ENCODE measurements around the gene SLC24A4. TPM values are rescaled to one million over a fixed set of nuclear protein-coding genes. Genes with fewer than 3 reads are reported as not detected.

Gene SLC24A4
- total RNA-seq, 2 donors from 2014 or later: 2.7 to 4.4 TPM

DNA sequence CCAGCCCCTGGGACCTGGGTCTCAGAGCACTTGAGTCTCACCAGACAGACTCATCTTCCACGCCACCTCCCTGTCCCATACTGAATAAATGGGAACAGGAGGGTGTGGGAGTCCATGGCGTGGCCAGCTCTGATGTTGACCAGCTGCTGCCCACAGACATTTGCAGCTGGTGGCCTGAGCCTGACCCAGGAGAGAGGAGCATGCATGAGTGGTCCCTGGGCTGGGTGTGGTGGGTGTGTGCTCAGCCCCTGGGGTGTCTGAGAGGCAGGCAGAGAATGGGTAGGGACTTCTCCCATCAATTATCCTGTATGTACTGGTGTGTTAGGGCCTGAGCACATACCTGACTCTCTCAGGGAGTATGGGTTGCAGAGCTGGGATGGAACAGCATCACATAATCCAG is 49.3 kb downstream of the SLC24A4 start:
- TF ChIP-seq, protein P1, sequence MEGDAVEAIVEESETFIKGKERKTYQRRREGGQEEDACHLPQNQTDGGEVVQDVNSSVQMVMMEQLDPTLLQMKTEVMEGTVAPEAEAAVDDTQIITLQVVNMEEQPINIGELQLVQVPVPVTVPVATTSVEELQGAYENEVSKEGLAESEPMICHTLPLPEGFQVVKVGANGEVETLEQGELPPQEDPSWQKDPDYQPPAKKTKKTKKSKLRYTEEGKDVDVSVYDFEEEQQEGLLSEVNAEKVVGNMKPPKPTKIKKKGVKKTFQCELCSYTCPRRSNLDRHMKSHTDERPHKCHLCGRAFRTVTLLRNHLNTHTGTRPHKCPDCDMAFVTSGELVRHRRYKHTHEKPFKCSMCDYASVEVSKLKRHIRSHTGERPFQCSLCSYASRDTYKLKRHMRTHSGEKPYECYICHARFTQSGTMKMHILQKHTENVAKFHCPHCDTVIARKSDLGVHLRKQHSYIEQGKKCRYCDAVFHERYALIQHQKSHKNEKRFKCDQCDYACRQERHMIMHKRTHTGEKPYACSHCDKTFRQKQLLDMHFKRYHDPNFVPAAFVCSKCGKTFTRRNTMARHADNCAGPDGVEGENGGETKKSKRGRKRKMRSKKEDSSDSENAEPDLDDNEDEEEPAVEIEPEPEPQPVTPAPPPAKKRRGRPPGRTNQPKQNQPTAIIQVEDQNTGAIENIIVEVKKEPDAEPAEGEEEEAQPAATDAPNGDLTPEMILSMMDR (IDR thresholded peaks at IDR 0.05): no peak
- H3K36me3 ChIP-seq: no peaks in the 10 kb centered on the region
- no peaks in the 10 kb centered on the region for H3K27me3 ChIP-seq (replicated peaks; ENCODE audit: insufficient read depth)
- no peaks in the 10 kb centered on the region for H3K4me1 ChIP-seq (ENCODE audit: control insufficient read depth in 1 of 2, low read depth in 2 of 2)
- DNase-seq (ENCODE audit: low spot score): no peak
- no peak overlapping the region for H3K4me3 ChIP-seq
- no peak overlapping the region for H3K27ac ChIP-seq
- H3K9me3 ChIP-seq: no peaks in the 10 kb centered on the region
- ATAC-seq (ENCODE audit: insufficient number of reproducible peaks, low FRiP score, low read depth): no peak

DNA sequence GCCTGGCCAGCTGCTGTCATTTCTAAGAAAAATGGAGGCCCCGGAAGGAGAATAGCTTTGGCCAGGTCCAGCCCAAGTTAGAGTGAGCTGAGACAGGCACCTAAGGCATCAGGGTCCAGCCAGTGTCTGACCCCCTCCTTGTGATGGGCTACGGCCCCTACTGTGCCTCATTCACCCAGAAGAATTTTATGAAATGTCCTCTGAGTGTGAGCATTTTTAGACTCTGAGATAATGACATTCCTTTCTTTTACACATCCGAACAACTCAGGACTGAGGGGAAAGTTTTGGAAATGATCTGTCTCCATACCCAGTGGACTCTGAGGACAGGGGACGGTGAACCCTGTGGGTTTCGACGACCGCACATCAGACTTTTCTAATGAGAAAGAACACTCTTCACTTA is 50.4 kb downstream of the SLC24A4 start:
- Histone ChIP-seq H3K9me3 (no peaks in the 10 kb centered on the region), H3K4me1 (ENCODE audit: control insufficient read depth in 1 of 2, low read depth in 2 of 2) (no peaks in the 10 kb centered on the region), H3K36me3 (no peaks in the 10 kb centered on the region), H3K4me3 (no peak overlapping the region), H3K27me3 (replicated peaks; ENCODE audit: insufficient read depth) (no peaks in the 10 kb centered on the region), H3K27ac (no peak overlapping the region)
- ATAC-seq (ENCODE audit: insufficient number of reproducible peaks, low FRiP score, low read depth) (no peak), DNase-seq (ENCODE audit: low spot score) (no peak)
- TF ChIP-seq, protein P1 (IDR thresholded peaks at IDR 0.05): no peak

DNA sequence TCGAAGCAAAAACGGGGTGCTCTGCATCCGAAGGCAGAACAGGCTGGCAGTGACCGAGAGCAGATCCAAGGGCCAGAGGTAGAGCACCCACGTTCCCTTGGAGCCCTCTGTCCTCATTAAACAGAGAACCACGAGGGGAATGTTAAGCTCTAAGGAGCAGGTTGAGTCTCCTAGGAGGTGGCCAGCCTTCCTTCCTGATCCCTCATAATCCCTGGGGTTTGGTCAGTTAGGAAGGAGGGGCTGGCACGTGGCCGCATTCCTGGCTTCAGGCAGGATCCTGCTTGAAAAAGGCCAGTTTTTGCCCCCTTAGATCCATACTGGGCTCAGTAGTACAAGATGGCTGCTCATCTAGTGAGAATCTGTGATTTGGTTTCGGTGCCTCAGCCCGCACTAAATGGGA is 57.2 kb downstream of the SLC24A4 start:
- Histone ChIP-seq H3K27me3 (replicated peaks; ENCODE audit: insufficient read depth) (no peaks in the 10 kb centered on the region), H3K36me3 (no peaks in the 10 kb centered on the region), H3K27ac (no peak overlapping the region), H3K4me3 (no peak overlapping the region), H3K9me3 (no peaks in the 10 kb centered on the region), H3K4me1 (ENCODE audit: control insufficient read depth in 1 of 2, low read depth in 2 of 2) (no peaks in the 10 kb centered on the region)
- TF ChIP-seq, protein P1 (IDR thresholded peaks at IDR 0.05): no peak
- DNase-seq (ENCODE audit: low spot score): no peak
- ATAC-seq (ENCODE audit: insufficient number of reproducible peaks, low FRiP score, low read depth): no peak

DNA sequence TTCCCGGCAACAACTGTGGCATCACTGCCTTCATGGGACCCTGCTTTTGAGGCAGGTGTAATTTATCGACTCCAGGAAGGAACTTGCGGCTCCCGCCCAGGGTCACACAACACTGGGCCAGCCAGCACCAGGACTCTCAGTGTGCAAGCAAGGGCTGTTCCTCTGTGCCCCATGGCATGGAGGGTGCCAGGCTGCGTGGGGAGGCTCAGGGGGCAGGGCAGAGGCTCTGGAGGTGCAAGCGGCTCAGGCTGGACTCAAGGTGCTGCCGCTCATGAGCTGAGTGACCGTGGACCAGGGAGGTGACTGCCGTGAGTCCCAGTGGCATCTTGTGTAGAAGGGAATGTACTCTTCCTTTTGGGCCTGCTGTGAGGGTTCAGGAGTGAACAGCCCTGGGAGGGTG is 57.6 kb downstream of the SLC24A4 start:
- H3K36me3 ChIP-seq: no peaks in the 10 kb centered on the region
- H3K9me3 ChIP-seq: no peaks in the 10 kb centered on the region
- H3K27me3 ChIP-seq (replicated peaks; ENCODE audit: insufficient read depth): no peaks in the 10 kb centered on the region
- no peak overlapping the region for H3K27ac ChIP-seq
- no peak for DNase-seq (ENCODE audit: low spot score)
- ATAC-seq (ENCODE audit: insufficient number of reproducible peaks, low FRiP score, low read depth): no peak
- H3K4me3 ChIP-seq: no peak overlapping the region
- TF ChIP-seq, protein P1 (IDR thresholded peaks at IDR 0.05): no peak
- no peaks in the 10 kb centered on the region for H3K4me1 ChIP-seq (ENCODE audit: control insufficient read depth in 1 of 2, low read depth in 2 of 2)

DNA sequence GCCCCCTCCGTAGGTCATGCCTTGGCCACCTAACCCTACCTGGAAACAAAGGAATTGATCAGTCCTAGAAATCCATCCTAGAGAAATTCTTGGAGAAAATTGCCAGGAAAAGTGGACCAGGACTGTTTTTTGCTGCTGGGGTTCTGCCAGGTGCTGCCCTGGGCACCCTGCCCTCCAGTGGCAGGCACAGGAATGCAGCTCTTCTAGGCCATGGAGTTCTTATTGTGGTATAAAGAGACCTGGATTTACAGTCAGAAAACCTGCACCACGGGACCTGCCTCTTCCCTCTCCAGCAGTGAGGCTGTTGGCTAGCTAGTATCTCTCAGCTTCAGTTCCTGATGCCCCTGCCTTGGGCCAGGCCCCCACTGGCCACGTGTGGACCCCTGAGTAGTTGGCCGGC is 59.7 kb downstream of the SLC24A4 start:
- no peak for DNase-seq (ENCODE audit: low spot score)
- H3K4me3 ChIP-seq: no peak overlapping the region
- no peaks in the 10 kb centered on the region for H3K4me1 ChIP-seq (ENCODE audit: control insufficient read depth in 1 of 2, low read depth in 2 of 2)
- no peak overlapping the region for H3K27ac ChIP-seq
- ATAC-seq (ENCODE audit: insufficient number of reproducible peaks, low FRiP score, low read depth): no peak
- no peaks in the 10 kb centered on the region for H3K36me3 ChIP-seq
- TF ChIP-seq, protein P1 (IDR thresholded peaks at IDR 0.05): peak; percentile 66
- no peaks in the 10 kb centered on the region for H3K27me3 ChIP-seq (replicated peaks; ENCODE audit: insufficient read depth)
- no peaks in the 10 kb centered on the region for H3K9me3 ChIP-seq
